DMS153 (cell line): ENCODE measurements around the gene ZSWIM5.
A peak's percentile ranks its signal among the peaks of the same experiment; 100 is the strongest.
"Not testable (repeated sequence)": the region's sequence is repeated elsewhere in the genome, so short reads cannot be mapped to it uniquely, and the experiment has no call there.

Experiments used
- DNase-seq: peaks from one replicate; lab custom pipeline; 2025; lab: John Stamatoyannopoulos, UW

Gene ZSWIM5

DNA sequence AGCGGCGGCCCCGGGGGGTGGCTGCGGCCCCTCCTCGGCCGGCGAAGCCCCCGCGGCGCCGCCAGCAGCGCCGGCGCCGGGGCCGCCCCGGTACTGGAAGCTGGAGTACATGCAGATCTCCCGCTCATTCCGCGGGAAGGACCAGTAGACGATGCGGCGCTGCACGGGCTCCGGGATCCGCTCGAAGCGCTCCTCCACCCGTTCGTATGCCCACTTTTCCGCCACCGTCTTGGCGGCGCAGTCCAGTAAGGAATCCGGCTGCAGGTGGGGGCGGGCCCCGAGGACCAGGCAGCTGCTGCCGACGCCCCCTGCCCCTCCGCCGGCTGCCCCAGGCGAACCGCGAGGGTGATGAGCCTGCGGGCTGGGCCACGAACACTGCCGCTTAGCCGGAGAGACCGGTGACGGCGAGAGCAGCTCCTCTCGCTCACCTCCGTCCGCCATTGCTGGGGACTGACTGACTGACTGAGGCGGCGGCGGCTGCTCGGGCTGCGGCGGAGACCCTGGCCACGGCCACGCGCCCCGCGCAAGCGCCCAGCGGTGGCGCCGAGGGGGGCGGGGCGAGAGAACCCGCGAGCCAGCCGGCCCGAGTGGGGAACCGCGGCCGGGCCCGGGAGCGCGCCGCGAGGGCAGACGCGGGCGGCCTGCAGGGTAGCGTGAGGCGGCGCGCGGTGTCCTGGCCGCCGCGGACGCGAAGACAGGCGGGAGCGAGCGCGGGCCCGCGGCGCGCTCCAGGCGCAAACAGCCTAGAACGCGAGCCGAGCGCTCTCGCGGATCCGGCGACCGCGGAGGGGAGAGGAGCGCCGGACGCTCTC is at the start of gene ZSWIM5:
Gene ZSWIM5, minus strand, starts transcription at position 696 of the 812 bp plus-strand sequence. Its CDS starts 255 bp downstream, at position 441.
- peak; percentile 66 for DNase-seq

DNA sequence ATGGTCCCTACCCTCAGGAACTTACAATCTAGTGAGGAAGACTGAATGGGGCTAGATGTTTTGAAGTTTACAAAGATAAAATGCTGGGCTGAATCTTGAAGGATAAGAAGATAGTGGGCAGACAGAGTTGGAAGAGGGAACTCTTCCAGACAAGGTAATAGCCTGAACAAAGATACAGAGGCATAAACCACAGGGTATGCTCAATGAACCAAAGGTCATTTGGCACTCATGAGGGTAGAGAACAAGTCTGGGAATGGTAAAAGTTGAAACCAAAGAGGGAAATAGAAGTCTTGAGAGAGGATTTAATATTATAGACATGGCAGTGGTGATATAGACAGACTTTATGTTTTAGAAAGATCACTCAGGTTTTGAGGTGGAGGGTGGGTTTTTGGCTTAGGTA is 48.1 kb upstream of the ZSWIM5 start:
- DNase-seq: no peak

DNA sequence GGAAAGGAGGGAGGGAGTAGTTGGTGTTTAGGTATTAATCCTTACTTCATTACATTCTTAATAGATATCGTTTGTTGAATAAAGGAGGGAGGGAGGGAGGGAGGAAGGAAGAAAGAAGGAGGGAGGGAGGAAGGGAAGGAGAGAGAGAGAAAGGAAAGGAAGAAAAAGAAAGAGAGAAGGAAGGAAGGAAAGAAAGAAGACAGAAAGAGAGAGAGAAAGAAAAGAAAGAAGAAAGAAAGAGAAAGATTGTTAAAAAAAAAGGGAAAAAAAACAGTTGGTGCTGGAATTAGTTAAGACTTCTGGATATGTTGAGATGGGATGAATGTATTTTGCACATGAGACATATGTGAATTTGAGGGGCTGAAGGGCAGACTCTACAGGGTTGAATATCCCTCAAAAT is 44.1 kb upstream of the ZSWIM5 start:
- DNase-seq: no peak

DNA sequence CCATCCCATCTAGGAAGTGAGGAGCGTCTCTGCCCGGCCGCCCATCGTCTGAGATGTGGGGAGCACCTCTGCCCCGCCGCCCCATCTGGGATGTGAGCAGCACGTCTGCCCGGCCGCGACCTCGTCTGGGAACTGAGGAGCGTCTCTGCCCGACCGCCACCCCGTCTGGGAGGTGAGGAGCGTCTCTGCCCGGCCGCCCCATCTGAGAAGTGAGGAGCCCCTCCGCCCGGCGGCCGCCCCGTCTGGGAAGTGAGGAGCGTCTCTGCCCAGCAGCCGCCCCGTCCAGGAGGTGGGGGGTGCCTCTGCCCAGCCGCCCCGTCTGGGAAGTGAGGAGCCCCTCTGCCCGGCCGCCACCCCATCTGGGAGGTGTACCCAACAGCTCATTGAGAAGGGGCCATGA is 41.6 kb upstream of the ZSWIM5 start:
- DNase-seq: not testable (repeated sequence)

DNA sequence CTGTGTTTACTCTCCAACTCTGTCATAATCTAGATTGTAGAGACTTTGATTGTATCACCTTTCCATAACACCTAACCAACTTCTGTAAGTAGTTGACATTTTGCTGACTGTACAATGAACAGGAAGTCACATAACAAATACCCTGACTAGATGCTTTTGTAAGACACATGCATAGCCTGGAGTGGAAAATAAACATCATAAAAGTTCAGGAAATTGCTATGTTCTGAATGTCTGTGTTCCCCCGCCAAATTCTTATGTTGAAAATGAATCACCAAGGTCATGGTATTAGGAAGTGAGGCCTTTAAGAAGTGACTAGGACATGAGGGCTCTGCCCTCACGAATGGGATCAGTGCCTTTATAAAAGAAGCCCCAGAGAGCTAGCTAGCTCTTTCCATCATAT is 40.4 kb upstream of the ZSWIM5 start:
- DNase-seq: peak; percentile 93

DNA sequence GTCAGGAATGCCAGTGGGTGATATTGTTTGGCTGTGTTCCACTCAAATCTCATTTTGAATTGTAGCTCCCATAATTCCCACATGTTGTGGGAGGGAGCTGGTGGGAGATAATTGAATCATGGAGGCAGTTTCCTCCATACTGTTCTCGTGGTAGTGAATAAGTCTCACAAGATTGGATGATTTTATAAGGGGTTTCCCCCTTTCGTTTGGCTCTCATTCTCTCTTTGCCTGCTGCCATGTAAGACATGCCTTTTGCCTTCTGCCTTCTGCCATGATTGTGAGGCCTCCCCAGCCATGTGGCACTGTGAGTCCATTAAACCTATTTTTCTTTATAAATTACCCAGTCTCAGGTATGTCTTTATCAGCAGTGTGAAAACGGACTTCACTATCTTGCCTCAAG is 40.0 kb upstream of the ZSWIM5 start:
- DNase-seq: not testable (repeated sequence)

DNA sequence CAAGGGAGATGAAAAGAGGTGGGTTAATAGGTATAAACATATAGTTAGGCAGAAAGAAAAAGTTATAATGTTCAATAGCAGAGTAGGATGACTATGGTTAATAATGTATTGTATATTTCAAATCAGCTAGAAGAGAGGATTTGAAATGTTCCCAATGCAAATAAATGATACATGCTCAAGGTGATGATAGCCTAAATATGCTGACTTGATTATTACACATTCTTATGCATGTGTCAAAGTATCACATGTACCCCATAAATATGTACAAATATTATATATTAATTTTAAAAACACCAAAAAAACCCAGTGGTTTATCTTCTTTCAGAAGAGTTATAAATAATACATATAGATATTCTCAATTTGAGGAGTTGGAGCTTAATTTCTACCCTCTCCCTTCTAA is 38.3 kb upstream of the ZSWIM5 start:
- no peak for DNase-seq

DNA sequence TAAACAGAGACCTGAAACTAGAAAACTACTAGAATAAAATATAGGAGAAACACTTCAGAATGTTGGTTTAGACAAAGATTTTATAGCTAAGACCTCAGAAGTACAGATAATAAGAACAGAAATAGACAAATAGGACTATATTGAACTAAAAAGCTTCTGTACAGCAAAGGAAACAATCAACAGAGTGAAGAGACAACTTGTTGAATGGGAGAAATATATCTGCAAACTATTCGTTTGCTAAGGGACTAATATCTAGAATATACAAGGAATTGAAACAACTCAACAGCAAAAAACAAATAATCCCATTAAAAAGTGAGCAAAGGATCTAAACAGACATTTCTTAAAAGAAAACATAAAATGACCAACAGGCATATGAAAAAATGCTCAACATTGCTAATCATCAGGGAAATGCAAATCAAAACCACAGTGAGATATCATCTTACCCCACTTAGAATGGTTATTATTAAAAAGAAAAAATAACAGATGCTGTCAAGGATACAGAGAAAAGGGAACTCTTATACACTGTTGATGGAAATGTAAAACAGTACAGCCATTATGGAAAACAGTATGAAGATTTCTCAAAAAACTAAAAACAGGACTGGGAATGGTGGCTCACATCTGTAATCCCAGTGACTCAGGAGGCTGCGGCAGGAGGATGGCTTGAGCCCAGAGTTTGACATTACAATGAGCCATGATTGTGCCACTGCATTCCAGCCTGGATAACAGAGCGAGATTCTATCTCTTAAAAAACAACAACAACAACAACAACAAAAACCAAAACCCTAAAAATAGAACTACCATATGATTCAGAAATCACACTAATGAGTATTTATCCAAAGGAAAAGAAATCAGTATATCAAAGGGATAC is 37.3 kb upstream of the ZSWIM5 start:
- no peak for DNase-seq

DNA sequence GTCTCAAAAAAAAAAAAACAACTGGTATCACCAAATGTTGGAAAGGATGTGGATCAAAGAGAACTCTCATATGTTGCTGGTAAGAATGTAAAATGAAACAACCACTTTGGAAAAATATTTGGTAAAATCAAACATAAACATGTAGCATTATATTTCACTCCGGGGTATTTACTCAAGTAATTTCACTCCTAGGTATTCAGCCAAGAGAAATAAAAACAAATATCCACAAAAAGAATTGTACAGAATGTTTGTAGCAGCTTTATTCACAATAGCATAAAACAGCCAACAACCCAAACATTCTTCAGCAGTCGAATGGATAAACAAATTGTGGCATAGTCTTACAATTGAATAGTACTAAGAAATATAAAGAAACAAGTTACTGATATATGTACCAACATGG is 32.4 kb upstream of the ZSWIM5 start:
- DNase-seq: no peak

DNA sequence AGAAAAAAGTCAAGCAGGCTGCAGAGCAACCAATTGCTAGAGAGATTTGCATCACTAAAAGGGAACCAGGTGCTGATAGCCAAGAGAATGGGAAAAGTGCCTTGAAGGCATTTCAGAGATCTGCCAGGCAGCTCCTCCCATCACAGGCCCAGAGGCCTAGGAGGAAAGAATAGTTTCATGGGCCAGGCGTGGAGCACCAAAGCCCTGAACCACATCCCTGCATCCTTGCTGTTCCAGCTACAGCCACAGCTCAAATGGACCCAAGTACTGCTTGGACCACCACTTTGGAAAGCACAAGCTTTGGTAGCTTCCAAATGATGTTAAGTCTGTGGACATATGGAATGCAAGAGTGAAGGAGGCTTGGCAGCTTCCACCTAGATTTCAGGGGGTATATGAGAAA is 29.7 kb upstream of the ZSWIM5 start:
- DNase-seq: no peak

DNA sequence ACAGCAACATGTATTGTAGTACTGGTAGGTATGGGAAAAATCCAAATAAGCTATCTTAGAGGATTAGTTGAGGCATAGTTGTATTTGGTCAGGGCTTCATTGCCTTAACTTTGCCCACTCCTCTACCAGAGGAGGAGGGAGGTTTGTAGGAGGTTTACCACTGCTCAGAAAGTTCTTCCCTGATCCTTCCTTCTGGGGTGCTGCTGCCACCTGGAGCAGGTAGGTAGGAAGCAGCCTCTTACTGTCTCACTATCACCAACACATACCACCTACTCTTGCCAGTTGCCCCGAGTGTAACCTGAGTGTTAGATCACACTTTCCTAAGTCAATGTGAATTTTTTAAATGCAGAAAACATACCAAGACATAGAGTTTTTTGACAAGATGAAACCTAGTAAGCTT is 24.1 kb upstream of the ZSWIM5 start:
- DNase-seq: peak; percentile 43

DNA sequence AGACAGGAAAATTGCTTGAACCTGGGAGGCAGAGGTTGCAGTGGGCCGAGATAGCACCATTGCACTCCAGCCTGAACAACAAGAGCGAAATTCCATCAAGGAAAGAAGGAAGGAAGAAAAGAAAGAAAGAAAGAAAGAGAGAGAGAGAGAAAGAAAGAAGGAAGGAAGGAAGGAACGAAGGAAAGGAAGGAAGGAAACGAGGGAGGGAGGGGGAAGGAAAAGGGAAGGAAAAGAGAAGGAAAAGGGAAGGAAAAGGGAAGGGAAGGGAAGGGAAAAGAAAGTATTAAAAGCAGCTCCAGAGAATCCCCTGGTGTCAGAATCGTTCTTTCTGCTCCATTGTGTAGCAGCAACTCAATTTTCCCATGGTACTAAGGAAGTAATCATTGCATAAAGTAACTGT is 19.2 kb upstream of the ZSWIM5 start:
- DNase-seq: no peak

DNA sequence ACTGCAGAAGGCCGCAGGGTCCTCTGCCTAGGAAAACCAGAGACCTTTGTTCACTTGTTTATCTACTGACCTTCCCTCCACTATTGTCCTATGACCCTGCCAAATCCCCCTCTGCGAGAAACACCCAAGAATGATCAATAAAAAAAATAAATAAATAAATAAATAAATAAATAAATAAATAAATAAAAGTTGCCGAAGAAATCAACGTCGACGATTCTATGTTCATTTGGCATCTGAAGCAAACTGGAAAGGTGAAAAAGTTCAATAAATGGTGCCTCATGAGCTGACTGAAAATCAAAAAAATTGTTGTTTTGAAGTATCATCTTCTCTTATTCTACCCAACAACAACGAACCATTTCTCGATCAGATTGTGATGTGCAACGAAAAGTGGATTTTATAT is 17.3 kb upstream of the ZSWIM5 start:
- DNase-seq: not testable (repeated sequence)

DNA sequence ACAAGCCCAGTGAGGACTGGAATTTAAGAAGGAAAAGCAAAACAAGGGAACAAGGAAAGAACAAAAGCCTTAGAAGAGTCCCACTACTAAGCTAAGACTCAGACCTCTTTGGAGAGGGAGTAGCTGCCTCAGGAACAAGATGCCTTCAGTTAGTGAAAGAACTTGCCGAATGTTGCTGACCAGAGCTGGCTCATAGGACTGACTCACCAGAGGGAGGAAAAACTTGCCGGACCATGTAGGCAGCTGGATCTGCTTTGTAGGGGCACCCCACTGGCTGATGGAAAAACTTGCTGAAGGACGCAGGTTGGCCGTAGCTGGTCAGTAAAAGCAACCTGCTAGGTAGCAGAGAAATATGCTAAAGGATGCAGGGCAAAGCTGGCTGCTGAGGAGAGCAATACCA is 15.3 kb upstream of the ZSWIM5 start:
- no peak for DNase-seq

DNA sequence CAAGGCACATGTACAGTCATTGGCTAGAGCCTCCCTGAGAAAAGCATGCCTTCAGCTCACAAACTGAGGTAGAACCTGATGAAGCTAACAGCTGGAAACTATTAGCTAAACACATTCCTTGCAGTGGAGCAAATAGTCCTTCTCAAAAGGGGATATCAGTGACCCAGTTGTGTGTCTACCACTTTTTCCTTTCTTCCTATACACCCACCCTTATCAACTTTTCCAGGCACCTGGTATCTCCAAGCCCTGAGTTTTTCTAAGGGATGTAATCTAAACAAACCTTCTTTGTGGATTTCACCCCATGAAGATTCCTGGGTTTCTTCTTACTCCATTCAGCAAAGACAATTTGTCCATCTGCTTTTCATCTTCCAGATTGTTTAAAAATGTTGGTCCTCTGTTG is 10.5 kb upstream of the ZSWIM5 start:
- no peak for DNase-seq

DNA sequence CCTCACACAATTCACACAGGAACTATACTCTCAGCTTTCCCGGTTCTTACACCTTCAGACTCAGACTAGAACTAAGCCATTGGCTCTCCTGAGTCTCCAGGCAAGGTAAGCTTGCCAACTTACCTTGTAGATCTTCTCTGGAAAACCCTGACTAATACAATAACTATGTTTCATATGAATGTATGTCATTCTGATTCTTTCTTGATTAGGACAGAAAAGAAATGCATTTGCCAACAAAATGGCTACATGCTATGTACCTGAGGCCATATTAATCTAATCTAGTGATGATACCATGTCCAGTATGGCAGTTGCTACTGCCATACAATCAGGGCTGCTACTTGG is 9.8 kb upstream of the ZSWIM5 start:
- DNase-seq: no peak

DNA sequence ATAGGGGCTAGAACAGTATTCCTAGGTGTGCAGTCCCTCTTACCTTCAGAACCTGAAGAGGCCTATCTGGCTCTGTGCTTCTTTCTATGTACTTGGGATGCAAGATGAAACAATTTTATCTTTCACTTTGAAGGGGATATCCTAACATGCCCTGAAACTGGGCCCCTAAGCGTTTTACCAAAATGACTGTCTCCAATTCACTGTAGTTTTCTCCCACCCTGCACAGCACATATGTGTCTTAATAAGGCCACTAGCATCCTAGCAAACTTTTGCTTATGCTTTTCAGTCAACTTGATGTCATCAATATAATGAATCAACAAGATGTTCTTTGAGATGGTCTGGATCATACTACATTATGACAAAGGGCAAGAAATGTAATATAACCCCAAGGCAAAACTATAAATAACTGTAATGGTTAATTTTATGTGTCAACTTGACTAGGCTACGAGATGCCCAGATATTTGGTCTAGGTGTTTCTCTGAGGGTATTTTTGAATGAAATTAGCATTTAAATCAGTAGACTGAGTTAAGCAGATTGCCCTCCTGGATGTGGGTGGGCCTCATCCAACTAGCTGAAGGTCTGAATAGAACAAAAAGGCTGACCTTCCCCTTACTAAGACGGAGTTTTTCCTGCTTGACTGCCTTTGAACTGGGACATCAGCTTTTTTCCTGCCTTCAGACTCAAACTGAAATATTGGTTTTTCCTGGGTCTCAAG is 9.2 kb upstream of the ZSWIM5 start:
- no peak for DNase-seq

DNA sequence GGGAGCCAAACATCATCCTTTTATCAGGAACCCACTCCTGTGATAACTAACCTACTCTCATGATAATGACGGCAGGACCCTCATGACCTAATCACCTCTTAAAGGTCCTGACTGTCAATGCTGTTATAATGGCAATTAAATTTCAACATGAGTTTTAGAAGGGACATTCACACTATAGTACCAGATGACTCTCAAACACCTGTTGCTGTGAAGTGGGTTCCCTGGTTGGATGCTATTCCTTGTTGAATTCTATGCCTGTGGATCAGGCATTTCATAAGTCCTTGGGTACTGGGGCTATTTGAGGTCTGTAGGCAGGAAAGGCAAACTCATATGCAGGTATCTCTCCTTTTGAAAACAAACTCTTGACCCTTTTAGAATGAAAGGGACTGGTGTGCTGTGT is 7.5 kb upstream of the ZSWIM5 start:
- DNase-seq: no peak

DNA sequence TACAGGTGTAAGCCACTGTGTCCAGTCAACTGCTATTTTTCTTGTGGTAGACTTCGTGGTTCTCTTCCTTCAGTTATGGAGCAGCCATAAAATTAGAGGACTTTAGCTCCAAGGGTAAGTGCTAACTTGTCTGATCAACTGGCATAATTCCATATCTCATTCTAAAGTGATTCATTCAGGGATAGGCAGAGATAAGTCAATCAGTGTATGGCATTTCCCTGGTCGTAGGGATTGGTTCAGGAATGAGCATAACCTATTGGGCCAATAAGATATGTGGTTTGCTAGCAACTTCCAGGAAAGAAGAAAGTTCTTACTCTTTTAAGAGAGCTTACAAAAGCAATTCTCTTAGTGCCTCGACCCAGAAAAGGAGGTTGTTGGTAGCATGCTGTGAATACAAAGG is 4.7 kb upstream of the ZSWIM5 start:
- DNase-seq: no peak

DNA sequence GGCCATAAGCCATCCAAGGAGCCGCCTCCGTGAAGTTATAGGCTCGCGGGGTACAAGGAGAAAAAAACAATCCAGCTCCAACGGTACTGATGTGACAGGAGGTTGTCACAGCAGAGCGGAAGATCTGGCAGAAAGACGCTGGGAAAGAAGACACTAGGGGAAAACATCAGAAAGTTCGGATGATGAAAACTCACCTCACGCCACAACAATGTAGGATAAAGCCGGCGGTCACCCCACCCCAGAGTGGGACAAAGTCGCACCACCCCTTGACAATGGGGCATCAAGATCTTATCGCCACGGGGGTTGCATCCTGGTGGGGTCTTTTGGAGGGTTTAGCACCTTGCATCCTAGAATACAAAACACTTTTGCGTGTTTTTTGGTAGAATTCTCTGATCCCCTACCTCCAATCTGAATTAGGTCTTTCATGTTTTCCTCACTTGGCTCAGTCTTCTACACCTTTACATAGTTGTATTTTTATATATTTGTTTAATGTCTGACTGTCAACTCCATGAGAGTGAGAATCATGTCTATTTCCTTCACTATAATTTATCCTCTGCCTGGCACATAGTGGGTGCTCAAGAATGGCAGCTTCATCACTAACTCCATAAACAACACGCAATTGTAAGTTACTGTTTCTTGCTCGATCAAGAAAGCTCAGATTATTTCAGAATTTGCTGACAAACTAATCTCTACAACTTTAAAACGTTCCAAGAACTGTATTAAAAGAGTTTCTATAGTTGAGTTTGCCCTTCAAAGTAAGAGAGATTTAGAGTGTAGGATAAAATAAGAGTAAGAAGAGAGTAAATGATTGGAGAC is 611 bp upstream of the ZSWIM5 start:
- no peak for DNase-seq

DNA sequence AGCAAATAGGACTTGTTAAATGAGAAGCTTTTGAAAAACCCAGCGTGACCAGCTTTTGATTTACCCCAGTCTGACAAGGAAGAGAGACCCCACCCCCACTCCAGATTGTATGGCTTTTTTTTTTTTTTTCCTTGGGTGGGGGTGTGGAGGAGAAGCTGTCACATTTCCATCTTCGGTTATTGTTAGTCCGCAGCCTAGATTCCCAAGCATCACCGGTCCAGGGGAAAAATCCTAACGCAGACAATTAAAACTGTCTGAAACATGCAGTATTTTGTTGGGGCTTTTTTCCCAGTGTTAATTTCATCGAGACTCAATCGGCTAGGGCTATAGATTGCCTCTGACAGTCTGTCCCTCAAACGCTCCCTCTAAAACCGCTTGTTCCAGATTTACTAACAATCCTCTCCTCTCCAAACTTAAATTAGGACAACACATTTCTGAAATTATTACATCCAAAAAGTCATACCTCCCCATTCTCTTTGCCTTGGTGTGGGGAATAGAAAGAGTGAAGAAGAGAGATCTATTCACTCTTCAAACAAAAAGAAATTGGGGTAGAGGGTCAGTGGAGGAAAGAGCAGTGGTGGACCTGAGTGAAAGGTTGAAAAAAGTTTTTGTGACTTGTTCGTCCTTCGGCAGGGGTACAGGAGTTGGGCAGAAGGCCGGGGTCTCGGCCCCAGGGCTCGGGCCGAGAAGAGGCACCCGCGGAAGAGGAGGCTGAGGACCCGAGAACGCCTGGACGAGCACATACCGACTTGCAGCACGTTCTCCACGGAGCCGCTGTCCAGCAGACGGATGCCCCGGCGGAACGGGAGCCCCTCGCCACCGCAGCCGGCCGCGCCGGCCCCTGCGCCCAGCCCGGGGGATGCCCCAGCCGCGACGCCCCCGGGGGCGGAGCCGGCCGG is 1.1 kb downstream of the ZSWIM5 start:
- DNase-seq: peak; percentile 9
